Measurements from ENCODE around the gene ZNF492. TPM values are rescaled to one million over a fixed set of nuclear protein-coding genes. Genes with fewer than 3 reads are reported as not detected.
A peak's percentile ranks its signal among the peaks of the same experiment; 100 is the strongest.
"Not testable (repeated sequence)": the region's sequence is repeated elsewhere in the genome, so short reads cannot be mapped to it uniquely, and the experiment has no call there.

Gene ZNF492
- total RNA-seq, 1 donor from 2014 or later, result 0.16 TPM

DNA sequence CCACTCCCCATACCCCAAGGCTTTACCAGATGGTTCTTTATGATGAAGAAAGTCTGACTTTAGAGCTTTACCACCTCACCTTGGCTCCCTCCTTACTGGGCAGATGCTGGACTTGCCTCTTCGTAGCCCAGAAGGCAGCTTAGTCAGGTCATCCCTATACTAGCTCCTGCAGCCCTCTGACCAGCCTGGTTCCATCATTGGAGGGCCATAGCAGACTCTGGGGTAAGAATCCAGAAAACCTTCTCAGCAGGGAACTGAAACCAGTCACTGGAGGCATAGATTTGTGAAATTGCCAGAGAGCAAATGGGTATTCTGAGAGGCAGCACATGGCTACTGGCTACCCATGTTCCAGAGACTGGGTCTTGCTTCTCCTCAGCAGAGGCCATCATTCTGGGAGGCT is 21.8 kb upstream of the ZNF492 start:
- no peak for ATAC-seq
- intact Hi-C loops (cut with DNase I), result no loop called here
- no peak for DNase-seq (ENCODE audit: missing footprints)

DNA sequence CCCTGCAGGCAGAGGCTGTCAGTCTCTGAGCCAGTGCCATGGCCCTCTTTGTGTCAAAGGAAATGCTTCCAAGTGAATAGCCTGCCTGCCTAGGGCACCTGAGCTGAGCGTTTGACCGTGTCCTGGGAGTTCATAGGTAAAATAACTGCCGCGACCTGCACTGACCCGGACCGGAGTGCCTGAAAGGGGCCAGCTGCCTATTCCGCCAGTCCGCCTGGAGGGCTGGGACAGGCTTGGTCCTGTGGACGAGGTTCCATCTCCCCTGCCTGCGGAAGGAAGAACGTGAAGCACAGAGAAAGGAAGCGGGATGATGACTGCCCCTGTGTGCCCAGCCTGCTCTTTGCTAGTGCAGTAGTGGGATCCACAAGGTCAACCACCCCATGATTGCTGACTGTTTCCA is 17.5 kb upstream of the ZNF492 start:
- ATAC-seq (no peak), DNase-seq (ENCODE audit: missing footprints) (no peak)
- intact Hi-C loops (cut with DNase I), result no loop called here

DNA sequence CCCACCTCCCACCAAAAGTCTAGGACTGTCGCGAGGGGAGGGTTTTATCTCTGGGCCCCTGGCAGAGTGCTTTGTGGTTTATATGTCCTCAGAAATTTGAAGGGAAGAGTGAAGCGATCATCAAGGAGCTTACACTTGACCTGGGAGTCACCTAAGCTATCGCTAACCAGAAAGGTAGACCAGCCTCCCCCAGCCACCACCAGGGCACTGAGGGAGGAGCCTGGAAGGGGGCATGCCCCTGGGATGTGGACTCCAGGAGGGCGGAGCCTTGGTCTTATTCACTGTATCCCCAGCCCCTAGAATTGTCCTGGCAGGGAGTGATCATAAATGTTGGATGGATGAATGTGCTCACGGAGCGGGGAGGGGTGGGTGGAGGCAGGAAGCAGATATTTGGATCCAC is 16.9 kb upstream of the ZNF492 start:
- DNase-seq (ENCODE audit: missing footprints); ATAC-seq; intact Hi-C loops (cut with DNase I): not testable (repeated sequence)

DNA sequence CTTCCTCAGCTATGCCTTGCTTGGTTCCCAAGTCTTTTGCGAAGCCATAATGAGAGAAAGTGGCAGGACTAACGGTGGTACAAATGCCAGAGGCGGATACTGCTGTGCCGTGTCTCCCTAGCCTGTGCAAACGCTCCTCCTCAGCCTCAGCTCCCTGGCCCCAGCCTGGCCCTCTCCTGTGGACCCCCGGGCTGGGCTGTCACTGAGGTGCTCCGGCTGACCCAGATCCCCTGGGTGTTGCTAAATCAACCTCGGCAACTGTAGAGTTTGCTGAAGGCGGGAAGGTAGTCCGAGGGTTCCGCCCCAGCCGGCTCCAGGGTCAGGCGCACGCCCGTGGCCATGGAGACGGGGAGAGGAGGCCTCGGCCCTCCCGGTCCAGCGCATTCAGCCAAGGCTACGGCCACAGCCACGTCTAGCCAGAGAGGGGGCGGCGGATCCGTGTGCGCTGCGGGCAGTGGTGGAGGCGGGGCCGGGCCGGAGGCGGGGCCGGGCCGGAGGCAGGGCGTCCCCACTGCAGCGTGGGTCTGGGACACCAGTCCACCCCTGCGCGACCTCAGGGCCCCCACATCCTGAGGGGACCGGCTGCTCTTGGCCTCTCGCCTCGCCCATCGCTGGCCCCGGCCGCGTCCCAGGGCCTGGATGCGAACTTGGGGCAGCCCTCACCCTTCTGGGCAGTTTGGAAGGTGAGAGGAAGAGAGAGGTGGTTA is 16.4 kb upstream of the ZNF492 start:
- DNase-seq (ENCODE audit: missing footprints) (no peak), ATAC-seq (peak; percentile 62)
- intact Hi-C loops (cut with DNase I), result no loop called here

DNA sequence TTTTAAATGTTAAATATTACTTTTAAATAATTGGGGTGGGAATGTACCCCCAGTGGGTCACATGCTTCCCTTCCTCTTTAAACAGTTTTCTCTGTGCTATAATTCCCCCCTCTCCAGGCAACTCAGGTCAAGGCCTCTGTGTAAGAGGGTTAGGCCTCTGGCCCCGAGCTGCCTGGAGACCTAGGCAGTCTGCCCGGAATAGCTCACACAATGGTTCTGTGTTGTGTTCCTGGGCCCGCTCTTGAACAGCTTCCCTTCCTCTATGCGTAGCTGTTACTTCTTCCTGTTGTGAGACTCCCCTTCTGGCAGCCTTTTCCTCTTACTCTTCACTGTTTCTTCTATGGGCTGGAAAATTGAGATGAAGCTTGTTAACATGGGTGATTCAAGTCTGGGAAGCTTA is 14.8 kb upstream of the ZNF492 start:
- DNase-seq (ENCODE audit: missing footprints) (no peak), ATAC-seq (peak; percentile 75)
- intact Hi-C loops (cut with DNase I), result no loop called here

DNA sequence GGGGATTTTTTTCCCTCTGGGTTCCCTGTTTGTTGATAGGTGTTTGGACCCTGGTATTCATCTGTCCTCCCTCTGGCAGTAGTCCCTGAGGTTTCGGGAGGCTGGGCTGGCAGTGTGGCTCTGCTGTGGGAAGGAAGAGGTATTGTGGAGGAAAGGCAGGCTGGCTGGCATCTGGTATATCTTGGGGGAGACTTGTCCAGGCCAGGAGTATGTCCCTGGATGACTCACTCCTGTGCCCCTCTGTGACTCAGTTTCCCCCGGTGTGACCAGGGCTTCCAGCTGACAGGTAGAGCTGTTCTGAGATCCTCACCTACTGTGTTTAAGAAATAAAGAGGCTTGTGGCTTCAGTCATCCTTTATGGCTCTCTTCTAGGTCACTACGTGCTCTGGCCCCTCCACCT is 14.2 kb upstream of the ZNF492 start:
- intact Hi-C loops (cut with DNase I), result no loop called here
- ATAC-seq, result no peak
- no peak for DNase-seq (ENCODE audit: missing footprints)

DNA sequence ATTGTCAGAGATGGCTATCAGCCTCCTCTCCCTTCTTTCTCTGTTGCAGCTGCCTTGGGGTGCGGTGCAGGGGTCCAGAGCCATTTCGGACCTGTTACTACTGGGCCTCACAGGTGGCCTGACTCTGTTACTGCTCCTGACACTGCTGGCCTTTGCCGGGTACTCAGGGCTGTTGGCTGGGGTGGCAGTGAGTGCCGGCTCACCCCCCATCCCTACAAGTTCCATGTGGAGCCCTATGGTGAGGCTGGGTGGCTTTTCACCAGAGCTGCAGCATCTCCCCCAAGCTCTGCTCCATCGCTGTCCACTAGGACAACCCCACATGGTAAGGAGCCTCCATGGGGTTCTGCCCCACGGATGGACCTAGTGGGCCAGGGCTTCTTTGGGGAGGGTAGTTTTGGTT is 13.7 kb upstream of the ZNF492 start:
- no peak for DNase-seq (ENCODE audit: missing footprints)
- ATAC-seq, result no peak
- intact Hi-C loops (cut with DNase I), result no loop called here

DNA sequence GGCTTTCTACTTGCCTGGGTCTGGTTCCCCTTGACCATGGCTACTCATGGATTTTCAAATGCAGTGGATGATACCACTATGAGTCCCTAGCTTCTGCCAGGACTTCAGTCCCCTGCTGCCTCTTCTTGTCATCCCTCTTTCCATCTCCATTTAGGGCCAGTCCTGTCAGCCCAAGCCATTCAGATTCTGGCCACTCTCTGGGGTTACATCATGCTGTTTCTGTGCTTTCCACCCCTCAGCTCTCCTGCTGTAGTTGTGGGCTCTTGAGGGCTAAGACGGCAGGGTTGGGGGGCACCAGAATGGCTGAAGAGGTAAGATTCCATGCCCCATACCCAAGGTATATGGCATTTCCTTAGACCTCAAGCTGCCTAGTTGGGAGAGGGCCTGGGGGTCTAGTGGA is 13.2 kb upstream of the ZNF492 start:
- ATAC-seq (no peak), DNase-seq (ENCODE audit: missing footprints) (no peak)
- intact Hi-C loops (cut with DNase I), result no loop called here

DNA sequence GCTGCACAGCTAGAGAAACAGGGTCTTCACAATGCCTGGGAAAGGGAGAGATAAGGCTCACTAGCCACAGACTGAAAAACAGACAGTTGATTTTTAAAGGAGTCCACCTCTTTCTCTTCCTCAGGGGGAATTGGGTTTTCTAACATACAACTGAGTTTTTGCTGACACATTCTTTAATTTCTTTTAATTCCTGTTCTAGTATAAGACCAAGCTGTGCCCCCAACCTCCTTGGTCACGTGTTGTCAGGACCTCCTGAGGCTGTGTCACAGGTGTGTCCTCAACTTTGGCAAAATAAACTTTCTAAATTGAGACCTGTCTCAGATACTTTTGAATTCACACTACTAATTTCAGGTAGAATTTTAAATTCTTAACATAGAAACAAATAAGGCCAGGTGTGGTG is 12.1 kb upstream of the ZNF492 start:
- intact Hi-C loops (cut with DNase I), result no loop called here
- DNase-seq (ENCODE audit: missing footprints), result no peak
- no peak for ATAC-seq

DNA sequence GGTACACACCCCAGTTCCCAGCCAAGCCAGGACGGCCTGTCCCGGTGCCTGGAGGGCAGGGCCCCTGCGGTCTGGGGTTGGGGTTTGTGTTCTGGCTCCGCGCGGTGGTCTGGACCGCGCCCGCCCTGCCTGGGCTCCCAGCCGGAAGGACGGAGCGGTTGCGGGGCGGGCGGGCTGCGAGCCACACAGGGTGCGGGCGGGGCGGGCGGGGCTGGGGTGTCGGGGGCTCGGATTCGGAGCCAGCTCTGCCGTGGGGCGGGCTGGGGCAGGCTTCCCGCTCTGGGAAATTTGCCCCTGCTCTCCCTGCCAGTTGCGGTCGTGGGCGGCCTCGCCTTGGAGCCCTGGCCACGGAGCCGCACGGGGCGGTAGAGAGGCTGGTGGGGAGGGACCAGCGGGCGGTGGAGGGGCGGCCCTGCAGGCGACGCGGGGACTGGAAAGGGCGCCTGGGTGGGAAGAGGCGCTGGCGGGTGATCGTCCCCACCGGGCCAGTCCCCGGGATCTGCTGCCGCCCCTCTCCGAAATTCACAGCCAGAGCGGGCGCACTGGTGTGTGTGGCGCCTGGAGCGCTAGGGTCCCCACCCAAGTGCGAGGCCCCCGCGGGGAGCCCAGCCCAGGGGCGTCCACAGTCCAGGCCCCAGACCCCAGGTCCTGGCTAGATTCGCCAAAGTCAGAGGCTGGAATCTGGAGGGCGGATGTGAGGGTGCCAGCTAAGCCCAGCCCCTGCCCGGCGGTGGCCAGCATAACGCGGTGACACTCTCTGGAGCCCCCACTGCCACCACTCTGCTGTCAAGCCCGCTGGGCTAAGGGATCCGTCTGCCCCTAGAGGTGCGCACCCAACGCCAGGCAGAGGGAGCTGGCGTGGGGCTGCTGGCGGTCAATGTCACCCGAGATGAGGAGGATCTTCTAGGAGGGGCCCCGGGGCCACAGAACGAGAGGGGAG is 11.0 kb upstream of the ZNF492 start:
- DNase-seq (ENCODE audit: missing footprints) (no peak), ATAC-seq (peak; percentile 79)
- intact Hi-C loops (cut with DNase I), result no loop called here

DNA sequence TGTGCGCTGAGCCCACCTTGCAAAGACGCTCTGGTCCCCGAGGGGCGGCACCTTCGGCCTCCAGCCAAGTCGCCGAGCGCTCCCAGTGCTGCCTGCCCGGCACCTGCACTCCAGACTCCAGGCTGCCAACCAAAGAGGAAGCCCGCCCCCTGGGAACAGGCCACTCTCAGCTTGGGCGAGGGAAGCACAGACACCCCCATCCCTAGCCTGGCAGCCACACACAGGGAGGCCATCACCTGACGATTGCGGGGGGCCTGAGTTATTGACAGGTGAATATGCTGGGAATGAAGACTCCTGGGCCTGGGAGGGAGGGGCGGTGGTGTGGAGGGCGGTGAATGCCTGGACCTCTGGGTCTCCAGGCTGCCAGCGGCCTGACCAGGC is 10.3 kb upstream of the ZNF492 start:
- DNase-seq (ENCODE audit: missing footprints) (no peak), ATAC-seq (no peak)
- intact Hi-C loops (cut with DNase I), result no loop called here

DNA sequence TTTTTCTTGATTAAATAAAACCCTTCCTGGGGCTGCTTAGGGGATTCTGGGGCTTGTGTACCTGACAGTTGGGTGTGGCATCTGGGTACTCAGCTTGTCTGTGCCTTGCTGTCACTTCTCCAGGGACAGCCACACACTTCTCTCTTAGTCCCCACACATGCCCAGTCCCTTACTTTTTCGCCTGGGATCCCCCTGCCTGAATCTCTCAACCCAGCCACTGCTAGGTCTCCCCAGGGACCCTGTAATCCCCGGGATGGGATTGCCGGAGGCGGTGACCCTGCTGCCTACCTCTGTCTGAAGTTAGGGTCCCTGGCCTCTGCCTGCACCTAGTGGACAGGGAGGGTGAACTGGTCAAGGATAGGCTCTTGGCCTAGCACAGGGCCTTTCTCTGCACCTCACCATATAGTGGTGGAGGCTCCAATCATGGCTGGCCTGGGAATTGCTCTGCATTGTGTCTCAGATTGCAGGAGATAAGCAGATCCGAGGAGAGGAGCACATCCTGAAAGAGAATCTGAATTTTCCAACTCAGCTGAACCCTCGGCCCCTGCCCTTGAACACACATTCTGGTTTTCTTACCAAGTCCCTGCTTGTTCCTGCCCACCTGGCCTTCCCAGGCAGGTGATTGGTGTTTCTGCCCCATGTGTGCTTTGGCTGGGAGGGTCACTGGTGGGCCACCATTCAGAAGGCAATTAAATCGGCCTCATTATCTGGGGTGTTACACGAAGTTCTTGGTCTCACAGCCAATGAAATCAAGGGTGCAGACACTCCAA is 8.7 kb upstream of the ZNF492 start:
- intact Hi-C loops (cut with DNase I), result no loop called here
- ATAC-seq (no peak), DNase-seq (ENCODE audit: missing footprints) (no peak)

DNA sequence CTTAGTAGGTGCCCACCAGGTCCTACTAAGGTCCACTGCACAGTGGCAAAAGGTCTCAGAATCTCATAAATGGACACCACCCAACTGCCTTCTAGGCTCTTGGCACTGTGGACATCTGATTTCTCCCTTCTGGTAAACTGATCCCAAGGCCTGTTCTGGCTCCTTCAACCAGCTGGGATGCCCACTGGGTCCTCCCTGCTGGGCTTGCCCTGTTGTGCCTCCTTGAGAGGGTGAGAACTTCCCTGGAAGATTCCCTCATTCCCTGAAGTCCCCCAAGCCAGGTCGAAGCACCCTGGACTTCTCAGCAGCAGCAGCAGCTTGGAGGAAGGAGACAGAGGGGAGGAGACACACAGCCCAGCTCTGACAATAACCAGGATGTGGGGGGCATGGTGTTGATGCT is 6.6 kb upstream of the ZNF492 start:
- DNase-seq (ENCODE audit: missing footprints), result no peak
- intact Hi-C loops (cut with DNase I), result no loop called here
- ATAC-seq, result no peak

DNA sequence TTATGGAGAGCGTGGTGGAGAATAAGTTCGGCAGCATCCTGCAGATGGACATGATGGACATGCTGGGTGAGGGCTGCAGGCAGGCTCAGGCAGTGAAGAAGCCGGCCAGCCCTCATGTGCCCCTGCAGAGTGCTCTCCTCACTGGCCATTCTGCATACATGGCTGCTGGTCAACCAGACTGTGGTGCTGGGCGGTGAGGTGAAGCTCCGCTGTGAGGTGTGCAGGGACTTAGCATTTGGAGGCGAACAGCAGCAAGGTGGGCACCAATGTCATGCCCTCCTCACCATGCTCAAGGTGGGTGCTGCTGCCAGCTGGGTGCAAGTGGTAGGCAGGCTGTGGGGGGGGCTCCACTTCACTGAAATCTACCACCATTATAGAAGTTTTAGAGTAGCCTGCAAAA is 5.7 kb upstream of the ZNF492 start:
- DNase-seq (ENCODE audit: missing footprints) (no peak), ATAC-seq (no peak)
- intact Hi-C loops (cut with DNase I), result no loop called here

DNA sequence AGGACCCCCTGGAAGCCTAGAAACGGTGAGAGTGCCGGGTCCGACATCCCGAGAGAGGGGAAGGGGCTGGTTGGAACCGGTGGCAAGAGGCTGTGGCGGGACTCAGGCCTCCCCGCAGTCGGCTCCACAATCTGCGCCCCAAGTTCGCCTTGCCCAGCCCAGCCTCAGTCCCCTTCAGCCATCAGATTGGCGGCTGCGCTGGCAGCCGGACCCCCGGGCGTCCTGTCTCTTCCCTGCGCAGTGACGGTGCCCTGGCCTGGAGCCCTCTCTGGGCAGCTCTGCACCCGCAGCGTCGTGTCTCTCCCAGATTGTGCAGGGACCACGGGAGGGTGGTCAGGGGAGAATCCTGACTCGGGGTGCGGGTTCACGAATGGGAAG is 315 bp downstream of the ZNF492 start:
- DNase-seq (ENCODE audit: missing footprints) (no peak), ATAC-seq (no peak)
- intact Hi-C loops (cut with DNase I), result no loop called here

DNA sequence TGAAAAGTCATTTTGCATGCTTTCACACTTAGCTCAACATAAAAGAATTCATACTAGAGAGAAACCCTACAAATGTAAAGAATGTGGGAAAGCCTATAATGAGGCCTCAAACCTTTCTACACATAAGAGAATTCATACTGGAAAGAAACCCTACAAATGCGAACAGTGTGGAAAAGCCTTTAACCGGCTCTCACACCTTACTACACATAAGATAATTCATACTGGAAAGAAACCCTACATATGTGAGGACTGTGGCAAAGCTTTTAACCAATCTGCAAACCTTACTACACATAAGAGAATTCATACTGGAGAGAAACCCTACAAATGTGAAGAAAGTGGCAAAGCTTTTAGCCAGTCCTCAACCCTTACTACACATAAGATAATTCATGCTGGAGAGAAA is 51.4 kb downstream of the ZNF492 start:
- intact Hi-C loops (cut with DNase I); DNase-seq (ENCODE audit: missing footprints); ATAC-seq: not testable (repeated sequence)

DNA sequence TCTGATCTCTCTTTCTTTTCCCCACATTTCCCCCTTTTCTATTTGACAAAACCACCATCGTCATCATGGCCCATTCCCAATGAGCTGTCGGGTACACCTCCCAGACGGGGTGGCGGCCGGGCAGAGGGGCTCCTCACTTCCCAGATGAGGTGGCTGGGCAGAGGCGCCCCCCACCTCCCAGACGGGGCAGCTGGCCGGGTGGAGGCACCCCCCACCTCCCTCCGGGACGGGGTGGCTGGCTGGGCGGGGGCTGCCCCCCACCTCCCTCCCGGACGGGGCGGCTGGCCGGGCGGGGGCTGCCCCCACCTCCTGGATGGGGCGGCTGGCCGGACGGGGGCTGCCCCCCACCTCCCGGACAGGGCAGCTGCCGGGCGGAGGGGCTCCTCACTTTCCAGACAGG is 68.5 kb downstream of the ZNF492 start:
- ATAC-seq; intact Hi-C loops (cut with DNase I): not testable (repeated sequence)

DNA sequence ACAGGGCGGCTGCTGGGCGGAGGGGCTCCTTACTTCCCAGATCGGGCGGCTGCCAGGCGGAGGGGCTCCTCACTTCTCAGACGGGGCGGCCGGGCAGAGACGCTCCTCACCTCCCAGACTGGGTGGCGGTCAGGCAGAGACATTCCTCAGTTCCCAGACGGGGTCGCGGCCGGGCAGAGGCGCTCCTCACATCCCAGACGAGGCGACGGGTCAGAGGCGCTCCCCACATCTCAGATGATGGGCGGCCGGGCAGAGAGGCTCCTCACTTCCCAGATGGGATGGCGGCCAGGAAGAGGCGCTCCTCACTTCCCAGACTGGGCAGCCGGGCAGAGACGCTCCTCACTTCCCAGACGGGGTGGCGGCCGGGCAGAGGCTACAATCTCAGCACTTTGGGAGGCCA is 69.0 kb downstream of the ZNF492 start:
- ATAC-seq; intact Hi-C loops (cut with DNase I); DNase-seq (ENCODE audit: missing footprints): not testable (repeated sequence)

More for the DNA sequence above, 68.5 kb downstream of the ZNF492 start:
- not testable (repeated sequence) for DNase-seq (ENCODE audit: missing footprints)

DNA sequence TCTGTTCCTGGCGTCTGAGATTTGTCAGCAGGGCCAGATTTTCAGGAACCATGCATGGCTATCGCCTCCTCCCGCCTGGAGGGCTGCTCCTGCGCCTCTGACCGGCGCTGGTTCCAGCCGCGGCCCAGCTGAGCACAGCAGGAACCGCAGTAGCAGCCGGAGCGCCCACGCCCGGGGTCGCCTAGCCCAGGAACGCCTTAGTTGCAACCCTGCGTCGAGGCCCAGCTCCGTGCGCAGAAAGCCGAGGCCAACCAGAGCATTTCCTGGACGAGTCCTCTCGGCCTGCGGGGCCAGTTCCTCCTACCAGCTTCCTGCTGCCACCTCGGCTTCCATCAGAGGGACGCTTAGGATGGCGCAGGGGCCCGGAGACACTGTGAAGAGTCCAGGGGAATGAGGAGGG is 74.9 kb downstream of the ZNF492 start:
- no peak for DNase-seq (ENCODE audit: missing footprints)
- intact Hi-C loops (cut with DNase I), result no loop called here
- no peak for ATAC-seq

Measured in Right ventricle myocardium inferior (tissue), 1 donor.